Loucy (cell line): ENCODE data around the gene PDGFRA.

Experiments
- CTCF ChIP-seq: fragments of 200-600 bp; sonication (generic); conservative IDR thresholded peaks from 2 replicates; pipeline ENCODE4 v1.5.1; 2014; ENCODE audit warnings: mild to moderate bottlenecking, antibody characterized with exemption, low read length
- EZH2phosphoT487 ChIP-seq: fragments of 200-600 bp; IDR thresholded peaks from 2 replicates; pipeline ENCODE4 v1.6.1; 2018; ENCODE audit warnings: antibody characterized with exemption, mild to moderate bottlenecking, moderate library complexity, borderline replicate concordance

DNA sequence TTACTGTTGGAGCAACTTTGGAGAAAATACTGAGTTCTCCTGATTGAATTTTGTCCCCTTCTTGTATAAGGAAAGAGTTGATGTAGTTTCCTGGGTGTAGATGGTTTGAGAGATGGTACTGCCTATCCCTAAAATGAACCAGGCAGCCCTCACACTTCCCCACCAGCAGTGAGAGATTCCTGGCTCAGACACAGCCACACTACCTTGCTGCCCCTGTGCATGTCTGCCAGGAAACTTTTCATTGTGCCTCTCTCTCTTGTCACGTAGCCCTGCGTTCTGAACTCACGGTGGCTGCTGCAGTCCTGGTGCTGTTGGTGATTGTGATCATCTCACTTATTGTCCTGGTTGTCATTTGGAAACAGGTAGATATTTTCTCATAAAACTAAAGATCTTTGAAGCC, 45.2 kb downstream of the PDGFRA start:
- no peak for TF ChIP-seq CTCF
- no peak for TF ChIP-seq EZH2phosphoT487
